OCI-LY7 (cell line): ENCODE data around the gene ZNF516. TPM values are rescaled to one million over a fixed set of nuclear protein-coding genes. Genes with fewer than 3 reads are reported as not detected.

Source experiments
- BruUV-seq: library from RNA; stranded (reverse); fragments of 400-500 nt; replicated peaks from 2 replicates; lab custom pipeline; 2021; lab: Mats Ljungman, UMichigan
- CTCF ChIA-PET: fragments of 300-600 bp; sonication (Branson Sonifier 250); formaldehyde crosslinking; loops from one replicate; lab custom pipeline; 2022; ENCODE audit warnings: antibody characterized with exemption; ENCODE audit not compliant: unreplicated experiment; lab: Charles Lee
- POLR2A ChIA-PET: fragments of 300-600 bp; sonication (Branson Sonifier 250); formaldehyde crosslinking; loops from one replicate; lab custom pipeline; 2022; ENCODE audit warnings: antibody characterized with exemption; lab: Charles Lee
- DNase-seq: peaks from one replicate; pipeline ENCODE4 v3.0.0-alpha.2; 2015; ENCODE audit warnings: low spot score
- H2AFZ ChIP-seq: fragments of 200-600 bp; sonication (generic), shearing (Covaris generic); 2 replicates; pipeline ENCODE4 v1.6.1; 2014; ENCODE audit warnings: mild to moderate bottlenecking, antibody characterized with exemption, low read length, moderate library complexity
- H3K27ac ChIP-seq: fragments of 200-600 bp; sonication (generic); 2 replicates; pipeline ENCODE4 v1.5.1; 2014; ENCODE audit warnings: mixed run types, low read depth, mild to moderate bottlenecking, moderate library complexity, low read length, inconsistent platforms; ENCODE audit not compliant: poor library complexity, severe bottlenecking
- H3K36me3 ChIP-seq: fragments of 200-600 bp; sonication (generic); 2 replicates; pipeline ENCODE4 v1.6.1; 2014; ENCODE audit warnings: mild to moderate bottlenecking, antibody characterized with exemption, low read length, moderate library complexity, mixed read lengths; ENCODE audit not compliant: insufficient read depth
- H3K4me1 ChIP-seq: fragments of 200-600 bp; sonication (generic); 2 replicates; pipeline ENCODE4 v1.5.1; 2014; ENCODE audit warnings: mild to moderate bottlenecking, low read length; ENCODE audit not compliant: insufficient read depth, poor library complexity, severe bottlenecking
- H3K4me2 ChIP-seq: fragments of 200-600 bp; sonication (generic); 2 replicates; pipeline ENCODE4 v1.6.1; 2014; ENCODE audit warnings: mild to moderate bottlenecking, low read length
- H3K4me3 ChIP-seq: fragments of 200-600 bp; sonication (generic); 2 replicates; pipeline ENCODE4 v1.5.1; 2014; ENCODE audit warnings: mild to moderate bottlenecking, low read depth, low read length; ENCODE audit not compliant: poor library complexity, severe bottlenecking
- H3K79me2 ChIP-seq: fragments of 200-600 bp; sonication (generic); 2 replicates; pipeline ENCODE4 v1.6.1; 2016; ENCODE audit warnings: low read depth, mild to moderate bottlenecking, low read length, moderate library complexity, mixed read lengths; ENCODE audit not compliant: insufficient read depth
- H3K9me2 ChIP-seq: fragments of 200-600 bp; sonication (generic); 2 replicates; pipeline ENCODE4 v1.6.1; 2016; ENCODE audit warnings: mild to moderate bottlenecking, low read length, mixed read lengths; ENCODE audit not compliant: insufficient read depth
- H3K9me3 ChIP-seq: fragments of 200-600 bp; sonication (generic); 2 replicates; pipeline ENCODE4 v1.6.1; 2014; ENCODE audit warnings: mild to moderate bottlenecking, mixed run types, low read length, mixed read lengths
- H4K20me1 ChIP-seq: fragments of 200-600 bp; sonication (generic); 2 replicates; pipeline ENCODE4 v1.6.1; 2014; ENCODE audit warnings: mild to moderate bottlenecking, antibody characterized with exemption, low read length, moderate library complexity, mixed read lengths; ENCODE audit not compliant: insufficient read depth
- EZH2phosphoT487 ChIP-seq: fragments of 200-600 bp; sonication (generic); IDR thresholded peaks from 2 replicates; pipeline ENCODE4 v1.6.1; 2018; ENCODE audit warnings: low read depth, borderline replicate concordance, mild to moderate bottlenecking, mixed run types, antibody characterized with exemption, low read length, moderate library complexity, mixed read lengths
- intact Hi-C: fragments of 100-400 bp; cut with micrococcal nuclease; formaldehyde crosslinking; loops from one replicate; pipeline ENCODE4 v1.10.0; 2022; ENCODE audit not compliant: unreplicated experiment
- total RNA-seq, 2 experiments: library from RNA; depleted of rRNA in 1 of 2; stranded (reverse); fragments of >200 nt in 1 of 2; shearing (Covaris generic) in 1 of 2; gene quantifications; 2 replicates each; pipeline ENCODE4 v1.2.3, GENCODE V29; 2014 to 2022
- TF ChIP-seq, protein P1 (sequence below): fragments of 200-600 bp; sonication (generic); conservative IDR thresholded peaks from 2 replicates; pipeline ENCODE4 v1.5.1; 2014; ENCODE audit warnings: mild to moderate bottlenecking, antibody characterized with exemption, low read length, moderate library complexity, mixed read lengths

Gene ZNF516
- total RNA-seq, 2 experiments from 2014 or later = 16.2 to 32.3 TPM

- Histone ChIP-seq H3K4me3 (no peak overlapping the region), H4K20me1 (no peaks in the 10 kb centered on the region; the same call in 1 of the 2 replicates), H3K36me3 (peaks cover 13% of the 10 kb centered on the region), H3K9me2 (no peaks in the 10 kb centered on the region), H3K4me2 (no peak overlapping the region), H3K79me2 (peaks cover 49% of the 10 kb centered on the region), H3K9me3 (no peaks in the 10 kb centered on the region), H3K4me1 (no peaks in the 10 kb centered on the region), H3K27ac (no peak overlapping the region), H2AFZ (no peak overlapping the region)
- intact Hi-C loops = no loop called here
- TF ChIP-seq EZH2phosphoT487 = no peak
- TF ChIP-seq, protein P1, sequence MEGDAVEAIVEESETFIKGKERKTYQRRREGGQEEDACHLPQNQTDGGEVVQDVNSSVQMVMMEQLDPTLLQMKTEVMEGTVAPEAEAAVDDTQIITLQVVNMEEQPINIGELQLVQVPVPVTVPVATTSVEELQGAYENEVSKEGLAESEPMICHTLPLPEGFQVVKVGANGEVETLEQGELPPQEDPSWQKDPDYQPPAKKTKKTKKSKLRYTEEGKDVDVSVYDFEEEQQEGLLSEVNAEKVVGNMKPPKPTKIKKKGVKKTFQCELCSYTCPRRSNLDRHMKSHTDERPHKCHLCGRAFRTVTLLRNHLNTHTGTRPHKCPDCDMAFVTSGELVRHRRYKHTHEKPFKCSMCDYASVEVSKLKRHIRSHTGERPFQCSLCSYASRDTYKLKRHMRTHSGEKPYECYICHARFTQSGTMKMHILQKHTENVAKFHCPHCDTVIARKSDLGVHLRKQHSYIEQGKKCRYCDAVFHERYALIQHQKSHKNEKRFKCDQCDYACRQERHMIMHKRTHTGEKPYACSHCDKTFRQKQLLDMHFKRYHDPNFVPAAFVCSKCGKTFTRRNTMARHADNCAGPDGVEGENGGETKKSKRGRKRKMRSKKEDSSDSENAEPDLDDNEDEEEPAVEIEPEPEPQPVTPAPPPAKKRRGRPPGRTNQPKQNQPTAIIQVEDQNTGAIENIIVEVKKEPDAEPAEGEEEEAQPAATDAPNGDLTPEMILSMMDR = no peak
- ChIA-PET CTCF (no interaction called here), POLR2A (no interaction called here)
- no TSS peak for BruUV-seq
- no peak for DNase-seq
Observed at GRCh38 chr18:76444446-76445105, 50.5 kb downstream of the ZNF516 start.

GRCh38 chr18:76443519-76444445, 51.3 kb downstream of the ZNF516 start:
- intact Hi-C loops = no loop called here
- DNase-seq = no peak
- ChIA-PET CTCF (no interaction called here), POLR2A (no interaction called here)
- Histone ChIP-seq H3K27ac (no peak overlapping the region), H3K79me2 (peaks cover 49% of the 10 kb centered on the region), H3K9me2 (no peaks in the 10 kb centered on the region), H3K9me3 (no peaks in the 10 kb centered on the region), H3K4me3 (no peak overlapping the region), H3K4me1 (no peaks in the 10 kb centered on the region), H2AFZ (no peak overlapping the region), H3K36me3 (peaks cover 18% of the 10 kb centered on the region), H4K20me1 (no peaks in the 10 kb centered on the region; the same call in 1 of the 2 replicates), H3K4me2 (no peak overlapping the region)
- TF ChIP-seq EZH2phosphoT487 = no peak
- TF ChIP-seq, protein P1 = no peak
- BruUV-seq = no TSS peak
